Uterus (tissue), 4 donors: ENCODE results near the gene HYI. TPM values are rescaled to one million over a fixed set of nuclear protein-coding genes. Genes with fewer than 3 reads are reported as not detected.

ENCODE experiments used
- DNase-seq, 2 donors: peaks; one replicate each; pipeline ENCODE4 v3.0.0-alpha.2; 2019 to 2020
- H3K27ac ChIP-seq, 2 donors: fragments of 200-600 bp; sonication (generic); 1 replicate in 1 of 2; 2 replicates in 1 of 2; pipeline ENCODE4 v1.5.1; 2016 to 2018
- H3K27me3 ChIP-seq, 2 donors: fragments of 200-600 bp; sonication (generic); one replicate each; pipeline ENCODE4 v1.5.1; 2018 to 2019; ENCODE audit warnings: control low read depth in 1 of 2
- H3K36me3 ChIP-seq, 2 donors: fragments of 200-600 bp; sonication (generic); one replicate each; pipeline ENCODE4 v1.5.1; 2019; ENCODE audit warnings: control low read depth in 1 of 2
- H3K4me1 ChIP-seq, 2 donors: fragments of 200-600 bp; sonication (generic); one replicate each; pipeline ENCODE4 v1.5.1; 2018 to 2019; ENCODE audit warnings: control low read depth in 1 of 2
- H3K4me3 ChIP-seq, 2 donors: fragments of 200-600 bp; sonication (generic); 1 replicate in 1 of 2; 2 replicates in 1 of 2; pipeline ENCODE4 v1.5.1; 2018 to 2019; ENCODE audit warnings: mild to moderate bottlenecking in 1 of 2
- H3K9me3 ChIP-seq, 2 donors: fragments of 200-600 bp; sonication (generic); one replicate each; pipeline ENCODE4 v1.5.1; 2019; ENCODE audit warnings: control low read depth in 1 of 2
- CTCF ChIP-seq, 4 experiments: fragments of 200-600 bp in 2 of 4; fragments of 450-650 bp in 2 of 4; sonication (generic) in 2 of 4; IDR thresholded peaks; one replicate each; pipeline ENCODE4 v1.5.1; 2016 to 2019; ENCODE audit warnings: antibody characterized with exemption in 4 of 4, mild to moderate bottlenecking in 2 of 4, moderate library complexity in 1 of 4
- POLR2A ChIP-seq, 2 donors: fragments of 450-650 bp; IDR thresholded peaks; one replicate each; pipeline ENCODE4 v1.6.1; 2016; ENCODE audit warnings: antibody characterized with exemption in 2 of 2, mild to moderate bottlenecking in 1 of 2, moderate library complexity in 1 of 2
- intact Hi-C: fragments of 100-400 bp; cut with DNase I; formaldehyde crosslinking; loops from one replicate; pipeline ENCODE4 v1.15.1; 2023; ENCODE audit warnings: low total_unique reads
- total RNA-seq, 4 donors: library from RNA; depleted of rRNA in 3 of 4; stranded (reverse); fragments of >200 nt in 3 of 4; gene quantifications; one replicate each; pipeline versions ENCODE4 v1.1.0 to v1.2.4, GENCODE V29; 2014 to 2023
- donor health status: DM: yes; HTN: yes; CAD: no.

HYI gene
- total RNA-seq, 4 donors from 2014 or later: 34.8 to 84.7 (median 70.5) TPM

GRCh38 chr1:43448955-43449707 is 4.6 kb downstream of the HYI start:
- Histone ChIP-seq H3K4me1 (no peaks in the 10 kb centered on the region), H3K9me3 (no peaks in the 10 kb centered on the region), H3K36me3 (no peaks in the 10 kb centered on the region), H3K27me3 (no peaks in the 10 kb centered on the region), H3K27ac (no peak overlapping the region), H3K4me3 (no peak overlapping the region)
- TF ChIP-seq CTCF (IDR thresholded peaks at IDR 0.05): no peak
- TF ChIP-seq POLR2A (IDR thresholded peaks at IDR 0.05): no peak
- no peak for DNase-seq
- intact Hi-C loops: no loop called here

GRCh38 chr1:43447891-43448708 is 5.6 kb downstream of the HYI start:
- intact Hi-C loops: no loop called here
- H3K4me3 ChIP-seq: no peak overlapping the region
- DNase-seq: peak in 1 of 2 donors; percentile 17
- H3K4me1 ChIP-seq: no peaks in the 10 kb centered on the region
- H3K27ac ChIP-seq: no peak overlapping the region
- TF ChIP-seq POLR2A (IDR thresholded peaks at IDR 0.05) (no peak), CTCF (IDR thresholded peaks at IDR 0.05) (no peak)
- no peaks in the 10 kb centered on the region for H3K9me3 ChIP-seq
- no peaks in the 10 kb centered on the region for H3K36me3 ChIP-seq
- no peaks in the 10 kb centered on the region for H3K27me3 ChIP-seq

GRCh38 chr1:43446881-43447835 is 6.6 kb downstream of the HYI start:
- H3K9me3 ChIP-seq: no peaks in the 10 kb centered on the region
- H3K27me3 ChIP-seq: no peaks in the 10 kb centered on the region
- no peak overlapping the region for H3K4me3 ChIP-seq
- no peaks in the 10 kb centered on the region for H3K36me3 ChIP-seq
- H3K27ac ChIP-seq: no peak overlapping the region
- TF ChIP-seq CTCF (IDR thresholded peaks at IDR 0.05): no peak
- intact Hi-C loops: no loop called here
- H3K4me1 ChIP-seq: no peaks in the 10 kb centered on the region
- DNase-seq: peak; percentile 11 to 12

- H3K4me3 ChIP-seq: no peak overlapping the region
- H3K36me3 ChIP-seq: no peaks in the 10 kb centered on the region
- no peak overlapping the region for H3K27ac ChIP-seq
- no peak for TF ChIP-seq POLR2A (IDR thresholded peaks at IDR 0.05)
- TF ChIP-seq CTCF (IDR thresholded peaks at IDR 0.05): no peak
- H3K27me3 ChIP-seq: no peaks in the 10 kb centered on the region
- intact Hi-C loops: no loop called here
- H3K4me1 ChIP-seq: no peaks in the 10 kb centered on the region
- no peaks in the 10 kb centered on the region for H3K9me3 ChIP-seq
- peak; percentile 9 to 14 for DNase-seq
Observed at GRCh38 chr1:43446388-43446740, 7.4 kb downstream of the HYI start.
